Measurements from ENCODE around the gene MINDY1. TPM values are rescaled to one million over a fixed set of nuclear protein-coding genes. Genes with fewer than 3 reads are reported as not detected.

Gene MINDY1
- total and polyA plus RNA-seq, 9 of the 15 experiments (the other 6 are each of a cell fraction or from before 2014, with no cell fraction given), result 0.49 to 11.0 (median 6.0) TPM

DNA sequence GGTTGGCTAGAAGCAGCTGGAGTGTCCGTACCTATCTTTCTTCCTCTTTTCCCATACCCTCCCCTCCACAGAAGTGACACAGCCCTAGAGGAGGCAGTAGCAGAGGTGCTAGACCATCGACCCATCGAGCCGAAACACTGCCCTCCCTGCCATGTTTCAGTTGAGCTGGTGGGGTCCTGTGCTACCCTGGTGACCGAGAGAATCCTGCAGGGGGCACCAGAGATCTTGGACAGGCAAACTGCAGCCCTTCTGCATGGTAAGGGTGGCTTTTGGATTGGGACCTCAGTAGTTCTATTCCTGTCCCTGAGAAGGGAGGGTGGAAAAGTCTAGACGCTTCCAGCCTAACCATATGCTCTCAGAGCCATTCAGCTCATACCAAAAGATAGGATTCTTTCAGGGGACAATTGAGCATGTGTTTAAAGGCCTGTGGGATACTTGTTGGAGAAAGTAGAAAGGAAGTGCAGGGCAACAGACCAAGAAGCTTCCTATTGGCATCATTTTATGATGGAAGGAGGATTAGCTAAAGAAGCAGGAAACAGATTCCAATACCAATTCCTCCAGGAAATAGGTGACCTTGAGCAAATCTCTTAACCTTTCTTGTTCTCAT lies 17.9 kb upstream of the MINDY1 start (continued):
- TF ChIP-seq RCOR1 (IDR thresholded peaks at IDR 0.05; ENCODE audit: borderline replicate concordance in 1 of 2, low read depth in 2 of 2, low read length in 2 of 2) (peak in 1 of 2 experiments; percentile 29; a peak in 1 of 4 replicates), ARID2 (IDR thresholded peaks at IDR 0.05) (peak; percentile 83; the same call in 1 of the 2 replicates), RAD21 (CRISPR knock-in tag; conservative IDR thresholded peaks at IDR 0.05 in 1 of 2, IDR thresholded peaks at IDR 0.05 in 1 of 2) (peak; percentile 81 to 88), POLR3A (IDR thresholded peaks at IDR 0.05; ENCODE audit: borderline replicate concordance, extremely low read depth, insufficient read depth, insufficient read length) (no peak), MAZ (CRISPR knock-in tag; conservative IDR thresholded peaks at IDR 0.05 in 1 of 2, IDR thresholded peaks at IDR 0.05 in 1 of 2) (peak in 1 of 2 experiments; percentile 63; a peak in 2 of 4 replicates), SMARCA4 (IDR thresholded peaks at IDR 0.05) (0 out of 2 replicates have a peak, but pooled peaks have one; percentile 15), STAG1 (CRISPR knock-in tag; IDR thresholded peaks at IDR 0.05; ENCODE audit: borderline replicate concordance) (peak; percentile 52; the same call in 1 of the 2 replicates), EP400 (IDR thresholded peaks at IDR 0.05) (no peak), MTA3 (IDR thresholded peaks at IDR 0.05; ENCODE audit: borderline replicate concordance) (0 out of 2 replicates have a peak, but pooled peaks have one; percentile 19), CREM (IDR thresholded peaks at IDR 0.05; ENCODE audit: low read depth) (peak; percentile 46; the same call in 1 of the 2 replicates)
- TF ChIP-seq, protein P1, sequence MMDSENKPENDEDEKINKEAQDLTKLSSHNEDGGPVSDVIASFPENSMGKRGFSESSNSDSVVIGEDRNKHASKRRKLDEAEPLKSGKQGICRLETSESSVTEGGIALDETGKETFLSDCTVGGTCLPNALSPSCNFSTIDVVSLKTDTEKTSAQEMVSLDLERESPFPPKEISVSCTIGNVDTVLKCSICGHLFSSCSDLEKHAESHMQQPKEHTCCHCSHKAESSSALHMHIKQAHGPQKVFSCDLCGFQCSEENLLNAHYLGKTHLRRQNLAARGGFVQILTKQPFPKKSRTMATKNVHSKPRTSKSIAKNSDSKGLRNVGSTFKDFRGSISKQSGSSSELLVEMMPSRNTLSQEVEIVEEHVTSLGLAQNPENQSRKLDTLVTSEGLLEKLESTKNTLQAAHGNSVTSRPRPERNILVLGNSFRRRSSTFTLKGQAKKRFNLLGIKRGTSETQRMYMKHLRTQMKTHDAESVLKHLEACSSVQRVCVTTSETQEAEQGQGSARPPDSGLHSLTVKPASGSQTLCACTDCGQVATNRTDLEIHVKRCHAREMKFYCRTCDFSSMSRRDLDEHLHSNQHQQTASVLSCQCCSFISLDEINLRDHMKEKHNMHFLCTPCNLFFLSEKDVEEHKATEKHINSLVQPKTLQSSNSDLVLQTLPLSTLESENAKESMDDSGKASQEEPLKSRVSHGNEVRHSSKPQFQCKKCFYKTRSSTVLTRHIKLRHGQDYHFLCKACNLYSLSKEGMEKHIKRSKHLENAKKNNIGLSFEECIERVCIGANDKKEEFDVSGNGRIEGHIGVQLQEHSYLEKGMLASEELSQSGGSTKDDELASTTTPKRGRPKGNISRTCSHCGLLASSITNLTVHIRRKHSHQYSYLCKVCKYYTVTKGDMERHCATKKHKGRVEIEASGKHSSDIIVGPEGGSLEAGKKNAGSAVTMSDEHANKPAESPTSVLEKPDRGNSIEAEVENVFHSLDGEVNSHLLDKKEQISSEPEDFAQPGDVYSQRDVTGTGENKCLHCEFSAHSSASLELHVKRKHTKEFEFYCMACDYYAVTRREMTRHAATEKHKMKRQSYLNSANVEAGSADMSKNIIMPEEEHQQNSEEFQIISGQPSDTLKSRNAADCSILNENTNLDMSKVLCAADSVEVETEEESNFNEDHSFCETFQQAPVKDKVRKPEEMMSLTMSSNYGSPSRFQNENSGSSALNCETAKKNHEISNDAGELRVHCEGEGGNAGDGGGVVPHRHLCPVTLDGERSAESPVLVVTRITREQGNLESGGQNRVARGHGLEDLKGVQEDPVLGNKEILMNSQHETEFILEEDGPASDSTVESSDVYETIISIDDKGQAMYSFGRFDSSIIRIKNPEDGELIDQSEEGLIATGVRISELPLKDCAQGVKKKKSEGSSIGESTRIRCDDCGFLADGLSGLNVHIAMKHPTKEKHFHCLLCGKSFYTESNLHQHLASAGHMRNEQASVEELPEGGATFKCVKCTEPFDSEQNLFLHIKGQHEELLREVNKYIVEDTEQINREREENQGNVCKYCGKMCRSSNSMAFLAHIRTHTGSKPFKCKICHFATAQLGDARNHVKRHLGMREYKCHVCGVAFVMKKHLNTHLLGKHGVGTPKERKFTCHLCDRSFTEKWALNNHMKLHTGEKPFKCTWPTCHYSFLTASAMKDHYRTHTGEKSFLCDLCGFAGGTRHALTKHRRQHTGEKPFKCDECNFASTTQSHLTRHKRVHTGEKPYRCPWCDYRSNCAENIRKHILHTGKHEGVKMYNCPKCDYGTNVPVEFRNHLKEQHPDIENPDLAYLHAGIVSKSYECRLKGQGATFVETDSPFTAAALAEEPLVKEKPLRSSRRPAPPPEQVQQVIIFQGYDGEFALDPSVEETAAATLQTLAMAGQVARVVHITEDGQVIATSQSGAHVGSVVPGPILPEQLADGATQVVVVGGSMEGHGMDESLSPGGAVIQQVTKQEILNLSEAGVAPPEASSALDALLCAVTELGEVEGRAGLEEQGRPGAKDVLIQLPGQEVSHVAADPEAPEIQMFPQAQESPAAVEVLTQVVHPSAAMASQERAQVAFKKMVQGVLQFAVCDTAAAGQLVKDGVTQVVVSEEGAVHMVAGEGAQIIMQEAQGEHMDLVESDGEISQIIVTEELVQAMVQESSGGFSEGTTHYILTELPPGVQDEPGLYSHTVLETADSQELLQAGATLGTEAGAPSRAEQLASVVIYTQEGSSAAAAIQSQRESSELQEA (IDR thresholded peaks at IDR 0.05; ENCODE audit: low read depth), result no peak
- TF ChIP-seq, protein P2, sequence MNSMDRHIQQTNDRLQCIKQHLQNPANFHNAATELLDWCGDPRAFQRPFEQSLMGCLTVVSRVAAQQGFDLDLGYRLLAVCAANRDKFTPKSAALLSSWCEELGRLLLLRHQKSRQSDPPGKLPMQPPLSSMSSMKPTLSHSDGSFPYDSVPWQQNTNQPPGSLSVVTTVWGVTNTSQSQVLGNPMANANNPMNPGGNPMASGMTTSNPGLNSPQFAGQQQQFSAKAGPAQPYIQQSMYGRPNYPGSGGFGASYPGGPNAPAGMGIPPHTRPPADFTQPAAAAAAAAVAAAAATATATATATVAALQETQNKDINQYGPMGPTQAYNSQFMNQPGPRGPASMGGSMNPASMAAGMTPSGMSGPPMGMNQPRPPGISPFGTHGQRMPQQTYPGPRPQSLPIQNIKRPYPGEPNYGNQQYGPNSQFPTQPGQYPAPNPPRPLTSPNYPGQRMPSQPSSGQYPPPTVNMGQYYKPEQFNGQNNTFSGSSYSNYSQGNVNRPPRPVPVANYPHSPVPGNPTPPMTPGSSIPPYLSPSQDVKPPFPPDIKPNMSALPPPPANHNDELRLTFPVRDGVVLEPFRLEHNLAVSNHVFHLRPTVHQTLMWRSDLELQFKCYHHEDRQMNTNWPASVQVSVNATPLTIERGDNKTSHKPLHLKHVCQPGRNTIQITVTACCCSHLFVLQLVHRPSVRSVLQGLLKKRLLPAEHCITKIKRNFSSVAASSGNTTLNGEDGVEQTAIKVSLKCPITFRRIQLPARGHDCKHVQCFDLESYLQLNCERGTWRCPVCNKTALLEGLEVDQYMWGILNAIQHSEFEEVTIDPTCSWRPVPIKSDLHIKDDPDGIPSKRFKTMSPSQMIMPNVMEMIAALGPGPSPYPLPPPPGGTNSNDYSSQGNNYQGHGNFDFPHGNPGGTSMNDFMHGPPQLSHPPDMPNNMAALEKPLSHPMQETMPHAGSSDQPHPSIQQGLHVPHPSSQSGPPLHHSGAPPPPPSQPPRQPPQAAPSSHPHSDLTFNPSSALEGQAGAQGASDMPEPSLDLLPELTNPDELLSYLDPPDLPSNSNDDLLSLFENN (IDR thresholded peaks at IDR 0.05; ENCODE audit: low read depth in 2 of 2, low read length in 2 of 2), result 0 out of 4 replicates have a peak, but pooled peaks of 1 of the 2 experiments have one; percentile 44
- TF ChIP-seq, protein P3, sequence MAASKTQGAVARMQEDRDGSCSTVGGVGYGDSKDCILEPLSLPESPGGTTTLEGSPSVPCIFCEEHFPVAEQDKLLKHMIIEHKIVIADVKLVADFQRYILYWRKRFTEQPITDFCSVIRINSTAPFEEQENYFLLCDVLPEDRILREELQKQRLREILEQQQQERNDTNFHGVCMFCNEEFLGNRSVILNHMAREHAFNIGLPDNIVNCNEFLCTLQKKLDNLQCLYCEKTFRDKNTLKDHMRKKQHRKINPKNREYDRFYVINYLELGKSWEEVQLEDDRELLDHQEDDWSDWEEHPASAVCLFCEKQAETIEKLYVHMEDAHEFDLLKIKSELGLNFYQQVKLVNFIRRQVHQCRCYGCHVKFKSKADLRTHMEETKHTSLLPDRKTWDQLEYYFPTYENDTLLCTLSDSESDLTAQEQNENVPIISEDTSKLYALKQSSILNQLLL (CRISPR knock-in tag; IDR thresholded peaks at IDR 0.05; ENCODE audit: borderline replicate concordance), result no peak

Data from K562 (cell line).